GM19438 (cell line): ENCODE data around the gene FAM131A.

Source experiments
- ATAC-seq: cut with Tn5 transposase; IDR thresholded peaks from one replicate; pipeline ENCODE4 v1.9.1; 2021; ENCODE audit warnings: low read depth; ENCODE audit not compliant: unreplicated experiment

The FAM131A gene

DNA sequence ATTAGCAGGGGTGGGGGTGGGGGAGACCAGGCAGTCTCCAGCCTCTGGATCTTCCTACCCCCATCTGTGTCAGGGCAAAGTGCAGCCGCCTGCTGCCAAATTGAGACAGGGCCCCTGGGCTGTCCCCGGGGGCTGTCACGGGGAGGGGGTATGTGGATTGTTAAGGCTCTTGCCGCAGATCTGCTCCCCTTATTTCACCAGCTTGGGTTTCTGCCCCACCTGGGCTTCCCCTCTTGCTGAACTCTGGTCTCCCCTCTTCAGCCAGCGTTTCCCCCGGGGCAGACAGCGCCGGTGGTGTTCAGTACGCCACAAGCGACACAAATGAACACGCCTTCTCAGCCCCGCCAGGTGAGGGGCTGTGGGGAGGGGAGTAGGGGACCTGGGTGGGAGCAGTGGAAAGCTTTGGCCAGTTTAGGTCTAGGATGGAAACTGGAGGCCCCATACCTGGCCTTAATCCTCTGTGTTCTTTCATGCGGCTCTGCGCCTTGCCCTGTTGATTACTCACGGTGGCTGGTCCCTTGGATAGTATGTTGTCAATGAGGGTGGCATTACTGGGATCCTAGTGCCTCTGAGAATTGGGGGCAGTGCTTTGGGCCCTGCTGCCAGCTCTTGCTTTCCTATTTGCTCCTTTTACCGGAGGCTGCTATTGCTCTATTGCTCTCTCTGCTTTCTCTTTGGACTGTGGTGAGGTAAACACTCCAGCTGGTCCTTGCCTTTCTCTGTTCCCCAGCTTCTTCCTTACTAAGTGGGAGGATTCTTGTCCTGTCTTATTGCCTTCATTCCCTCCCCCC, 21.3 kb upstream of the FAM131A start:
- no peak for ATAC-seq

DNA sequence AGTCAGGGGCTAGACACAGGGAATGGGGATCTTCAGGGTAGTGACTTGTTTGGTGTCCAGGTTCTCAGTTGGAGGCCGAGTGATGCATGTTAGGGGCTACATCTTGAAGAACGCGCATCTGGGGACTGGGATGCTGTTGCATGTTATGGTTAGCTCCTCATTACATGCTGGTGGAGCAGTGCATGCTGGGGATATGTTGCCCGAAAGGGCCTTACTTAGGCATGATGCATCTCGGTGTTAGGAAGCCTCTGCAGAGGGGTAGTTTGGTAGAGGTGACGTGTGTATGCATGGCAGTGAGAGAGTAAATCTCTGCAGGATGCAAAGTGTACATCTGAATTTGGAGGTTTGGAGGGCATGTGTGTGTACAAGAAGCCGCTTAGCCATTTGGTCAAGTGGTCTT, 20.6 kb upstream of the FAM131A start:
- ATAC-seq, result no peak

DNA sequence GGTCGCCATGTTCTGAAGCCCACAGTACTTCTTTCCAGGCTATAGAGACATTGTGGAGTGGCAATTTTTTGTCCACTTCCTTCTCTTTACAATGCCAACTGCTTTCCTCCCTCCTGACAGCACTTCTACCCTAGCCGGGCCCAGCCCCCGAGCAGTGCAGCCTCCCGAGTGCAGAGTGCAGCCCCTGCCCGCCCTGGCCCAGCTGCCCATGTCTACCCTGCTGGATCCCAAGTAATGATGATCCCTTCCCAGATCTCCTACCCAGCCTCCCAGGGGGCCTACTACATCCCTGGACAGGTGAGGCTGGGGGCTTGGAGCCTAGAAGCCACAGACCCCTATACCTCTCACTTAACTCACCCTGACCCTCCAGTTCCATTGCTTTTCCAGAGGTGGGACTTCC, 20.2 kb upstream of the FAM131A start:
- no peak for ATAC-seq

DNA sequence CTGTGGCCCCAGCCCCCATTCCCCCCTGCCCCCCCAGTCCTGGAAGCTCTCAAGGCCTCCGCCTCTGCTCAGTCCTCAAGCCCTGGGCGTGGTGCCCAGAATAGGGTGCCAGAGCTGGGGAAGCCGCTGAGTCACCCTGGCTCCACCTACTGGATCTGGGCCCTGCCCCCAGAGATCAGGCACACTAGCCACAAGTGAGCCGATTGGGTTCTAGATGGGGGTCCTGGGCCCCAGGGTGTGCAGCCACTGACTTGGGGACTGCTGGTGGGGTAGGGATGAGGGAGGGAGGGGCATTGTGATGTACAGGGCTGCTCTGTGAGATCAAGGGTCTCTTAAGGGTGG, 17.3 kb upstream of the FAM131A start:
- no peak for ATAC-seq

DNA sequence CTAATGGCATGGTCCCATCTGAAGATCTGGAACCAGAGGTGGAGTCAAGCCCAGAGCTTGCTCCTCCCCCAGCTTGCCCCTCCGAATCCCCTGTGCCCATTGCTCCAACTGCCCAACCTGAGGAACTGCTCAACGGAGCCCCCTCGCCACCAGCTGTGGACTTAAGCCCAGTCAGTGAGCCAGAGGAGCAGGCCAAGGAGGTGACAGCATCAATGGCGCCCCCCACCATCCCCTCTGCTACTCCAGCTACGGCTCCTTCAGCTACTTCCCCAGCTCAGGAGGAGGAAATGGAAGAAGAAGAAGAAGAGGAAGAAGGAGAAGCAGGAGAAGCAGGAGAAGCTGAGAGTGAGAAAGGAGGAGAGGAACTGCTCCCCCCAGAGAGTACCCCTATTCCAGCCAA, 15.7 kb upstream of the FAM131A start:
- ATAC-seq, result no peak

DNA sequence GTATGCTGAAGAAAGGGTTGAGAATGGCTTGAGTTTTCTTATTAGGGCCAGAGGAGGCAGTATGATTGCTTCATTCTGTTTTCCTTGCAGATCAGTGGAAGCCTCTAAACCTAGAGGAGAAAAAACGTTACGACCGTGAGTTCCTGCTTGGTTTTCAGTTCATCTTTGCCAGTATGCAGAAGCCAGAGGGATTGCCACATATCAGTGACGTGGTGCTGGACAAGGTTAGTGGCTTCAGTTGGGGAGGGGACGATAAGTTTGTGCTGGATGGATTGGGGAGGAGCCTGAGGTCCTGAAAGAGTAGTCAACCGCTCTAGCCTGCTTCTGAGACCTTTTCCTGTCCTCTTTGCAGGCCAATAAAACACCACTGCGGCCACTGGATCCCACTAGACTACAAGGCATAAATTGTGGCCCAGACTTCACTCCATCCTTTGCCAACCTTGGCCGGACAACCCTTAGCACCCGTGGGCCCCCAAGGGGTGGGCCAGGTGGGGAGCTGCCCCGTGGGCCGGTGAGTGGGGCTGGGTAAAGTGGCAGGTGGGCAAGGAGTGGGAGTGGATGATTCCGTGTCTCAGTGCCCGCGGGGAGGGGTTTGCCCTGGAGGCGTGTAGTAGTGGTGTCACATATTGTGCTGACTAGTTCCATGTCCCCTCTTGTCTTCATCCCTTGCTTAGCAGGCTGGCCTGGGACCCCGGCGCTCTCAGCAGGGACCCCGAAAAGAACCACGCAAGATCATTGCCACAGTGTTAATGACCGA, 14.5 kb upstream of the FAM131A start:
- ATAC-seq, result no peak

DNA sequence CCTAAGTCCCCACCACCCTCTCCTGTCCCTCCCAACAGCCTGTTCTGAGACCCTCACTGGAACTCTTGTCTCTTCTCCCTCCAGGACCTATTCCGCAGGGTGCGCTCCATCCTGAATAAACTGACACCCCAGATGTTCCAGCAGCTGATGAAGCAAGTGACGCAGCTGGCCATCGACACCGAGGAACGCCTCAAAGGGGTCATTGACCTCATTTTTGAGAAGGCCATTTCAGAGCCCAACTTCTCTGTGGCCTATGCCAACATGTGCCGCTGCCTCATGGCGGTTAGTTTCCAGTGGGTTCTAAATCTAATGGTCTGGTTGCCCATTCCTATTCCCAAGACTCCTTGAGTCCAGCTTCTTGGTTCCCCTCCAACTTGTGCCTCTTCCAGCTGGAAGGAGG, 13.7 kb upstream of the FAM131A start:
- ATAC-seq, result no peak

DNA sequence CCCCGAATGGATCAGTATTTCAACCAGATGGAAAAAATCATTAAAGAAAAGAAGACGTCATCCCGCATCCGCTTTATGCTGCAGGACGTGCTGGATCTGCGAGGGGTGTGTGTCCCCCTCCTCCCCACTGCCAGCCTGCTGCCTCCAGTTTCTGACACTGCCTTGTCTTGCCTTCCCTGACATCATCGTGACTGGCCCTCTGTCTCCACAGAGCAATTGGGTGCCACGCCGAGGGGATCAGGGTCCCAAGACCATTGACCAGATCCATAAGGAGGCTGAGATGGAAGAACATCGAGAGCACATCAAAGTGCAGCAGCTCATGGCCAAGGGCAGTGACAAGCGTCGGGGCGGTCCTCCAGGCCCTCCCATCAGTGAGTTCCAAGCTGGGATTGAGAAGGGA, 12.1 kb upstream of the FAM131A start:
- no peak for ATAC-seq

DNA sequence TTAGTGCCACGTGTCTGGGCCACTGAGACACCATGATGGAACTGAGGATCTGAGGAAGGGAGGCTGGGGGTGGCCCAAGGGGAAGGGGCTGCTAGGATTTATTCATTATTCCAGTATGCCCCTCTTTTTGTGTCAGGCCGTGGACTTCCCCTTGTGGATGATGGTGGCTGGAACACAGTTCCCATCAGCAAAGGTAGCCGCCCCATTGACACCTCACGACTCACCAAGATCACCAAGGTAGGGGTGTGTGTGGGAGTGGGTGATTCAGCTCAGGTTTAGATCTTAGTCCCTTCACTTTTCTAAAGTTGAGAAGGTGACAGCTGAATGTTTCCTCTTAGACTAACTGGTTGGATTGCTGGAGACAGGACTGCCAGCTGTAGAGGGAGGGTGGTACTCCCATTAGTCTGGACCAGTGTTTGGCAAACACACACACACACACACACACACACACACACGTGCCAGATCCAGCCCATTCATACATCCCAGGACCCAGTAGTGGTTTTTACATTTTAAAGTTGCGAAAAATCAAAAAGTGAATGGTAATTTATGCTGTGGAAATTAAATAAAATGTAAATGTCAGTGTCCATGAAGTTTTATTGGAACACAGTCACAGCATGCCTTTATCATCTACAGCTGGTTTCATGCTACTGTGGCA, 11.6 kb upstream of the FAM131A start:
- no peak for ATAC-seq

DNA sequence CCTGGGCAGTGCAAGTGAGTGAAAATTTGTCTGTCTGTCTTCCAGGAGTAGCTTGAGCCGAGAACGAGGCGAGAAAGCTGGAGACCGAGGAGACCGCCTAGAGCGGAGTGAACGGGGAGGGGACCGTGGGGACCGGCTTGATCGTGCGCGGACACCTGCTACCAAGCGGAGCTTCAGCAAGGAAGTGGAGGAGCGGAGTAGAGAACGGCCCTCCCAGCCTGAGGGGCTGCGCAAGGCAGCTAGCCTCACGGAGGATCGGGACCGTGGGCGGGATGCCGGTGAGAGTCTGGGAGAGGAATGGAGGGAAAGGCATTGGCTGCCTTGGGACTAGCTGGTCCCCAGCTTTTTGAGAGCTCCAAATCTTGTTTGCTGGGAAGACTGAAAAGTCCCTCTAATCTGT, 10.2 kb upstream of the FAM131A start:
- no peak for ATAC-seq

DNA sequence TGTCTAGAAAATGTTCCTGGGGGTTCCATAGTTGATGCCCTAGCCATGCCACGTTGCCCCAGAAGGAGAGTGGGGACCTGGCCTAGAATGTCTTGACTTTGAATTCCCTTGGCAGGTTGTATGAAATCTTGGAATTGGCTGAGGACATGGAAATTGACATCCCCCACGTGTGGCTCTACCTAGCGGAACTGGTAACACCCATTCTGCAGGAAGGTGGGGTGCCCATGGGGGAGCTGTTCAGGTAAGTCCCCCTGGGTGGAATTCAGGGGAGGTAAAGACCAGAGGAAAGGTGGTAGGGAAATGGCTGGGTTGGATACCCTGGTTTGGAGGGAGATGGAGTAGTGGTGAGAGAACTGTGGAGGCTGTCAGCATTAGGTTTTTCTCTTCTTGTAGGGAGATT, 8.9 kb upstream of the FAM131A start:
- ATAC-seq, result no peak

DNA sequence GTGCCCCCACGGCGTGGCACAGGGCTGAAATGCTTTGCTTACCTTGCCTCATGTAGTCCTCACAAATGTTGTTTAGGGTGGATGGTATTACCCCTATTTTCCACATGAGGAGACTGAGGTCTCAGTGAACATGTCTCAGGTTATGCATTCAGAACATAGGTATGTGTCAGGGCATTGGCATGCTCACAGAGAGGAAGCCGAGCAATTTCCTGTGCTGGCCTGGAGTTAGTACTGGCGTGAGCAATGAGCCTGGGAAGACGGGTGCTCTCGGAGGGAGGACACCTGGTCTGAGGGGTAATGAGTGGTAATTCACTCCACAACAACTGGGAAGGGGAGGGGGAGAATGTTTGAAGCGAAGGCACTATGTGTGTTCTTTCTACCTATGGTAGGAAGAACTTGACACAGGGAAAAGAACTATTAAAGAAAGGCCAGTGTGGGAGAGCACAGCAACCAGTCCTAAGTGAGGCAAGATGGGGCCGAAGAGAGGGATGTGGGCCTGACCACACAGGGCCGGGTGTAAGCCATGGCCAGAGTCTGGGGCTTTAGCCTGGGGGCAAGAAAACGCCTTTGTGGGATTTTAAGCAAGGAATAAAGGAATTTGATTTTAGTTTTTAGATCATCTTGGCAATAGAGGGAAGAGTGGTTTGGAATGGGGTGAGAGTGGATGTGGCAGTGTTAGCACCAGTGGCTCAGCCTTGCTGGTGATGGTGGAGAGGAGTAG, 4.9 kb upstream of the FAM131A start:
- ATAC-seq, result no peak

DNA sequence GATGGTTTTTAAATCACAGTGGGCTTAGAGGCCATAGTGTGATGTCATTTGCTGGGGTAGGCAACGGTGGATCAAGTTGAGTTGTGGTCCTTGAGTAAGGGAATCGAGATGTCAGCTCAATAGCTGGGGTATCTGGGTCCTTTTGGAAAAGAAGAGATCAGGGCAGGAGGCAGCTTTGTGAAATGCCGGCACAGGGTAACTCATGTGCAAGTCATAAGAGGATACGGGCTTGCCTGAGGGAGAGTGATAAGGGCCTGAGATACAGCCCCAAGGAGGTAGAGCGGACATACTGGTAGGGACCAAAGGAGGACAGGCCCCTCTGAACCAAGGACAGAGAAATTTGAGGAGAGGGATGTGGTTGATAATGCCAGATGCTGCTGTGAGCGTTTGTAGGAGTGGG, 4.2 kb upstream of the FAM131A start:
- ATAC-seq, result no peak

DNA sequence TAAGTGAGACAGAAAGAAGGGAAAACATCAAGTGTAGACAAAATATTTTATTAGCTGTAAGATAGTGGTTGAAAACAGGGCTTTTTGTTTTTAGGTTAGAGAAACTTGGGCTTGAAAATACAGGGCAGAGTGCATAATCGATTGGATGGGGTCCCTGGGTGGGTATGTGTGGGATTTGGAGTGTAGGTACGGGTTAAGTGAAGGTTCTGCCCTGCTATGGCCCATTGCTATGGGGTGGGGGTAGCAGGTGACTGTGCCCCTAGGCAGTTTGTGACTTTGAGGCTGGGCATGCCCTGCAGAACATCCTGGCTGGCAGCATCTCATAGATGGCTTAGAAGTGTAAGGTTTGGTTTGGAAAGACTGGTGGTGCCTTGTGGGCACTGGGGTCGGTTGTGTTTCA, 3.7 kb upstream of the FAM131A start:
- no peak for ATAC-seq

DNA sequence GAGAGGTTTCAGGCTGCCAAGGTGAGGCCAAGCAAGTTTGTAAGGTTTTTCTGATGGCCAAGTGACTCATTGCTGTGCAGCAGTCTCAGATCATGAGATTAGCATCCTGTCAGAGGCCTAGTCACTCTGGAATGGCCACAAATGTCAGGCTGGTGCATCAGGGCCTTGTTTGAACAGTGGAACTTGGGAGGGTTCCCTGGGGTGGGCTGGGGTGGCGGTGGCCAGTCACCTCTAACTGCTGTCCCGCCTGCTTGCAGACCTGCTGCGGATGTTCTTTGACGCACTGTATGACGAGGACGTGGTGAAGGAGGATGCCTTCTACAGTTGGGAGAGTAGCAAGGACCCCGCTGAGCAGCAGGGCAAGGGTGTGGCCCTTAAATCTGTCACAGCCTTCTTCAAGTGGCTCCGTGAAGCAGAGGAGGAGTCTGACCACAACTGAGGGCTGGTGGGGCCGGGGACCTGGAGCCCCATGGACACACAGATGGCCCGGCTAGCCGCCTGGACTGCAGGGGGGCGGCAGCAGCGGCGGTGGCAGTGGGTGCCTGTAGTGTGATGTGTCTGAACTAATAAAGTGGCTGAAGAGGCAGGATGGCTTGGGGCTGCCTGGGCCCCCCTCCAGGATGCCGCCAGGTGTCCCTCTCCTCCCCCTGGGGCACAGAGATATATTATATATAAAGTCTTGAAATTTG, 2.8 kb upstream of the FAM131A start:
- no peak for ATAC-seq

DNA sequence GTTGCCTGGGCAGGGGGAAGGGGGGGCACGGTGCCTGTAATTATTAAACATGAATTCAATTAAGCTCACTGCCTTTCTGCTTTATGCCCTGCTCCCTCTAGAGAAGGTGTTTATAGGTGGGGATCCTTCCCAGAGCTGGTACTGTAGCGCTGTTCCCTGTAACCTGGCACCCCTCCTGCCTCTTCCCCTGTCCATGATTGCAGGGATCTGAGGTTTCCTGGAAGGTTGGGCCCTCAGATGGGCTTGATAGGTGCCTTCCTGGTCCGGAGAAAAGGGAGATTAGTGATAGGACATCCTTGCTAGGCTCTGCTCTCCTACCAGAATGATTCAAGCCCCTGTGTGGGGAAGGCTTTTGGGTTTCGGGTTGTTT, 2.1 kb upstream of the FAM131A start:
- no peak for ATAC-seq

DNA sequence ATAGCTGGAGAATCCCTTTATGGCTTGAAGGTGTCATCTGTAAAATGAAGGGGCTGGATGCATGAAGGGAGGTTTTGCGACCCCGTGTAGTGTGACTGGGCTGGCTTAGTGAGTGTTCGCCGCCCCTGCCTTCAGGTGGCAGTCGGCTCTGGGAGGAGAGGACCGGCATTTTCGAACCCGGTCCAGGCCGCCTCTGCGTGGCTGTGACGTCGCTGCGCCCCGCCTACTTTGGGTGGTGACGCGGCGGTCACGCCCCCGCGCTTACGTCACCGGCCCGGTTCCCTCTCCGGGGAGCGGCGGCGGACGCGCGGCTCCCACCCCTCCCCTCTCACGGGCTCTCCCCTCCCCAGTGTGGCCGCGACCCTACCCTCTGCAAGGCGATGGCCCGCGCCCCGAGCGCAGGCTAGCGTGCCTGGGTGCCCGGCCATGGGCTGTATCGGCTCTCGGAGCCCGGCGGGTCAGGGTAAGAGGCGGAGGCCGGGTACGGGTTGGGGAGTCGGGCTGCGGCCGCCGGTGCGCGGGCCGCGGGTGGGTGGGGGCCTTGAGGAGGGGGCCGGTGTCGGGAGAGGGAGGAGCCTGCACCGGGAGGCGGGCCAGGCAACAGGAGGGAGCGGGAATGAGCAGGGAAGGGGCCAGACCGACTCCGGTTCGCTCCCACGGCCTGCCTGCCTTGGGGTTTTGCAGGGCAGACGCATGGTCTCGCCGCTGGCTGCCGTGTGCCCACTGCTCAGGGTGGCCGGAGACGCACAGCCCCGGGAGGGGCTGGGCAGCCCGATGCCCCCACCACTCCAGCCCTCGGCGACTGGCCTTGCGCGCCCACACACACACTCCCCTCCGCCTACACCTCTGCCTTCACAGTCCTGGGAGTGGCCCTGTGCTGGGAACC, 1.5 kb upstream of the FAM131A start:
- peak; percentile 66 for ATAC-seq

DNA sequence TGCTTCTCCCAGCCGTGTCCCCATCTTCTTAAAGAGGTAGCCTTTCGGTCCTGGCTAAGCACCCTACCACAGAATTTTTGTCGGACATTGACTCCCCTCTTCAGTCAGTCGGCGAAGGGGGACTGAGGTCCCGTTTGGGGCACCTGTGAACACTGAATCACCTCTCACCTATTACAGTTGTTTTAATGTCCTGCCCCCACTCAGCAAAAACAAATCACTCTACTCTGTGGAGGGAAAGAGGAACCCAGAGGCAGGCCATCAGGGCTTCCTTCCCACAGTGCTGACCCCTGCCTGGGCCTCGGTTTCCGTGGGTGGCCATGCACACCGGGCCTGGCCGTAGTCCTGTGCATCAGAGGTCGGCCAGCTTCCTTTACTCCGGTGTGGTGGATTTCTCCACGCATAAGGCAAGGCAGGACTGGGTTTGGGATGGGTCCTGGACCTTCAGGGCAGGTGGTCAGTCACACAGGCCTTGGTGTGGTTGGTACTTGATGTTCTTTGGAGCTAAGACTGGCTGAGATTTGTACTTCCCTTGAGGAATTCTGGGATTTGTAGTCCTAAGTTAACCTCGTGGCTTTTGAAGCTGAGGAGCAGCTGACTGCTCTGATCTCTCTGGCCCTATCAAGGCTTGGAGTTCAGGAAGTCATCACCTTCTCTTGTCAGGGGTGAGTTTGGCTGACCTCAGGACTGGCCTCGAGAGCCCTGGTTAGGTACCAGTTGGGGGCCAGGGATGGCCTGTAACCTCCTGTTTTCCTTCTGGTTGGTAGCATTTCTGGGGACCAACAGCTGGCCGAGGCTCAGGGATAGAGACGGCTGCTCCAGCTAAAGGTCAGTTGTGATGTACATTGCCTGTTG, 627 bp upstream of the FAM131A start:
- ATAC-seq, result no peak

DNA sequence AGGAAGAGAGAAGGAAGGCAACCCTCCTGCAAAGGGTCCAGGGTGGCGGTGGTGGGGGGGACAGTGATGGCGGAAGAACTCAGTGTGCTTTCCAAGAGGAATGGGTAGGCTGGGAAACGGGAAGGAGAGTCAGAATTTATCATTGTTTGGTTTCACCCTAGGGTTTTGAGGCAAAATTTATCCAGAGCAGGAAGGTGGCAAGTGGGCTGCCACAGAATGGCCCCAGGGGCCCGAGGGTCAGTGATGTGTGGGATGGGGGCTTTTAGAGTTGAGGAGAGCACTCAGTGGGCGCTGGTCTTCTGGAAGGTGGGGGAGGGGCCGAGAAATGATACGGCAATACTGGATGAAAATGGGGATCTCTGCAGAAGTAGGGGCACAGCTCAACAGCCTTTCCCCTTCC, 581 bp downstream of the FAM131A start:
- no peak for ATAC-seq
